Effector memory CD8-positive, alpha-beta T cell (primary cell): ENCODE data around the gene MEGF6.

ENCODE experiments used
- ATAC-seq: fragments of 150-1000 bp; cut with Tn5 transposase; replicated peaks from 2 replicates; pipeline ENCODE4 v1.10.0; 2021; ENCODE audit warnings: mild to moderate bottlenecking, moderate library complexity
- DNase-seq, 3 experiments: peaks; one replicate each; pipeline ENCODE4 v3.0.0; 2021
- H3K27ac Mint-ChIP-seq, 2 donors: one replicate each; pipeline ENCODE4 v1.8.0; 2022; ENCODE audit warnings: mild to moderate bottlenecking in 2 of 2, mixed read lengths in 2 of 2, moderate library complexity in 2 of 2
- H3K27me3 Mint-ChIP-seq, 2 donors: one replicate each; pipeline ENCODE4 v1.8.0; 2022; ENCODE audit warnings: mixed read lengths in 2 of 2
- H3K36me3 Mint-ChIP-seq: one replicate; pipeline ENCODE4 v1.8.0; 2022; ENCODE audit warnings: mild to moderate bottlenecking, moderate library complexity, mixed read lengths; ENCODE audit not compliant: insufficient read depth
- H3K4me1 Mint-ChIP-seq, 2 donors: one replicate each; pipeline ENCODE4 v1.8.0; 2022; ENCODE audit warnings: low read depth in 2 of 2, mixed read lengths in 2 of 2
- H3K4me3 Mint-ChIP-seq, 2 donors: one replicate each; pipeline ENCODE4 v1.8.0; 2022; ENCODE audit warnings: mild to moderate bottlenecking in 2 of 2, mixed read lengths in 2 of 2, moderate library complexity in 2 of 2
- H3K9me3 Mint-ChIP-seq, 2 donors: one replicate each; pipeline ENCODE4 v1.8.0; 2022; ENCODE audit warnings: mixed read lengths in 2 of 2

The MEGF6 gene

GRCh38 chr1:3639397-3639911 lies 28.1 kb upstream of the MEGF6 start:
- H3K36me3 Mint-ChIP-seq = peaks cover 45% of the 10 kb centered on the region
- ATAC-seq = no peak

GRCh38 chr1:3638676-3639075 lies 27.4 kb upstream of the MEGF6 start:
- ATAC-seq = no peak
- no peaks in the 10 kb centered on the region for H3K9me3 Mint-ChIP-seq
- peaks cover 53% of the 10 kb centered on the region for H3K36me3 Mint-ChIP-seq
- DNase-seq = no peak
- peaks cover 0 to 9% of the 10 kb centered on the region in 2 donors for H3K4me1 Mint-ChIP-seq
- H3K27ac Mint-ChIP-seq = no peak overlapping the region
- H3K27me3 Mint-ChIP-seq = no peaks in the 10 kb centered on the region
- no peak overlapping the region for H3K4me3 Mint-ChIP-seq

More at GRCh38 chr1:3639397-3639911, 28.1 kb upstream of the MEGF6 start:
- H3K4me3 Mint-ChIP-seq = no peak overlapping the region
- H3K27ac Mint-ChIP-seq = no peak overlapping the region
- H3K27me3 Mint-ChIP-seq = no peaks in the 10 kb centered on the region
- H3K9me3 Mint-ChIP-seq = no peaks in the 10 kb centered on the region
- H3K4me1 Mint-ChIP-seq = peaks cover 0 to 9% of the 10 kb centered on the region in 2 donors
- DNase-seq = no peak

- Mint-ChIP-seq H3K27ac (no peak overlapping the region), H3K4me1 (peaks cover 0 to 9% of the 10 kb centered on the region in 2 donors), H3K4me3 (no peak overlapping the region), H3K27me3 (no peaks in the 10 kb centered on the region), H3K9me3 (no peaks in the 10 kb centered on the region), H3K36me3 (peaks cover 59% of the 10 kb centered on the region)
- ATAC-seq = no peak
- DNase-seq = no peak
Observed at GRCh38 chr1:3638027-3638426, 26.7 kb upstream of the MEGF6 start.

GRCh38 chr1:3636531-3636930 lies 25.2 kb upstream of the MEGF6 start:
- Mint-ChIP-seq H3K4me1 (peaks cover 0 to 5% of the 10 kb centered on the region in 2 donors), H3K27ac (peak overlapping the region in 1 of 2 donors; percentile 74)

GRCh38 chr1:3636080-3636479 lies 24.8 kb upstream of the MEGF6 start:
- no peak overlapping the region for H3K4me3 Mint-ChIP-seq
- H3K4me1 Mint-ChIP-seq = peaks cover 0 to 4% of the 10 kb centered on the region in 2 donors
- peaks cover 60% of the 10 kb centered on the region for H3K36me3 Mint-ChIP-seq
- H3K9me3 Mint-ChIP-seq = no peaks in the 10 kb centered on the region
- DNase-seq = no peak
- no peaks in the 10 kb centered on the region for H3K27me3 Mint-ChIP-seq
- ATAC-seq = no peak
- peak overlapping the region in 1 of 2 donors; percentile 74 for H3K27ac Mint-ChIP-seq

More at GRCh38 chr1:3636531-3636930, 25.2 kb upstream of the MEGF6 start:
- Mint-ChIP-seq H3K27me3 (no peaks in the 10 kb centered on the region), H3K4me3 (no peak overlapping the region), H3K9me3 (no peaks in the 10 kb centered on the region), H3K36me3 (peaks cover 60% of the 10 kb centered on the region)
- no peak for ATAC-seq
- DNase-seq = no peak

GRCh38 chr1:3634059-3634800 lies 22.9 kb upstream of the MEGF6 start:
- ATAC-seq = no peak
- Mint-ChIP-seq H3K4me1 (peaks cover 3 to 4% of the 10 kb centered on the region in 2 donors), H3K36me3 (peaks cover 70% of the 10 kb centered on the region)

GRCh38 chr1:3633344-3634058 lies 22.2 kb upstream of the MEGF6 start:
- peaks cover 67% of the 10 kb centered on the region for H3K36me3 Mint-ChIP-seq
- peaks cover 3 to 4% of the 10 kb centered on the region in 2 donors for H3K4me1 Mint-ChIP-seq
- H3K27ac Mint-ChIP-seq = peak overlapping the region in 1 of 2 donors; percentile 59
- H3K27me3 Mint-ChIP-seq = no peaks in the 10 kb centered on the region
- no peak overlapping the region for H3K4me3 Mint-ChIP-seq
- ATAC-seq (no peak), DNase-seq (no peak)
- H3K9me3 Mint-ChIP-seq = no peaks in the 10 kb centered on the region

More at GRCh38 chr1:3634059-3634800, 22.9 kb upstream of the MEGF6 start:
- peak overlapping the region; percentile 25 to 59 for H3K27ac Mint-ChIP-seq
- H3K27me3 Mint-ChIP-seq = no peaks in the 10 kb centered on the region
- DNase-seq = no peak
- no peak overlapping the region for H3K4me3 Mint-ChIP-seq
- no peaks in the 10 kb centered on the region for H3K9me3 Mint-ChIP-seq

- ATAC-seq (no peak), DNase-seq (no peak)
- no peak overlapping the region for H3K27ac Mint-ChIP-seq
- no peaks in the 10 kb centered on the region for H3K9me3 Mint-ChIP-seq
- peaks cover 3 to 4% of the 10 kb centered on the region in 2 donors for H3K4me1 Mint-ChIP-seq
- H3K36me3 Mint-ChIP-seq = peaks cover 65% of the 10 kb centered on the region
- no peaks in the 10 kb centered on the region for H3K27me3 Mint-ChIP-seq
- no peak overlapping the region for H3K4me3 Mint-ChIP-seq
Observed at GRCh38 chr1:3632716-3633343, 21.5 kb upstream of the MEGF6 start.

- Mint-ChIP-seq H3K4me1 (peaks cover 3 to 4% of the 10 kb centered on the region in 2 donors), H3K27ac (no peak overlapping the region), H3K4me3 (no peak overlapping the region), H3K27me3 (no peaks in the 10 kb centered on the region), H3K36me3 (peaks cover 66% of the 10 kb centered on the region), H3K9me3 (no peaks in the 10 kb centered on the region)
- DNase-seq (no peak), ATAC-seq (no peak)
Observed at GRCh38 chr1:3632298-3632697, 21.0 kb upstream of the MEGF6 start.

GRCh38 chr1:3631320-3632260 lies 20.3 kb upstream of the MEGF6 start:
- no peak for DNase-seq
- H3K27ac Mint-ChIP-seq = no peak overlapping the region
- H3K36me3 Mint-ChIP-seq = peaks cover 66% of the 10 kb centered on the region

GRCh38 chr1:3630914-3631313 lies 19.6 kb upstream of the MEGF6 start:
- ATAC-seq (no peak), DNase-seq (no peak)
- H3K27me3 Mint-ChIP-seq = no peaks in the 10 kb centered on the region
- peaks cover 65% of the 10 kb centered on the region for H3K36me3 Mint-ChIP-seq
- peaks cover 3 to 5% of the 10 kb centered on the region in 2 donors for H3K4me1 Mint-ChIP-seq
- H3K9me3 Mint-ChIP-seq = no peaks in the 10 kb centered on the region
- H3K27ac Mint-ChIP-seq = no peak overlapping the region
- no peak overlapping the region for H3K4me3 Mint-ChIP-seq

More at GRCh38 chr1:3631320-3632260, 20.3 kb upstream of the MEGF6 start:
- no peak overlapping the region for H3K4me3 Mint-ChIP-seq
- no peaks in the 10 kb centered on the region for H3K27me3 Mint-ChIP-seq
- no peaks in the 10 kb centered on the region for H3K9me3 Mint-ChIP-seq
- peaks cover 0 to 3% of the 10 kb centered on the region in 2 donors for H3K4me1 Mint-ChIP-seq
- ATAC-seq = no peak

GRCh38 chr1:3630161-3630611 lies 18.9 kb upstream of the MEGF6 start:
- Mint-ChIP-seq H3K4me3 (no peak overlapping the region), H3K27me3 (no peaks in the 10 kb centered on the region), H3K9me3 (no peaks in the 10 kb centered on the region), H3K4me1 (peaks cover 3 to 10% of the 10 kb centered on the region in 2 donors), H3K27ac (no peak overlapping the region), H3K36me3 (peaks cover 67% of the 10 kb centered on the region)
- ATAC-seq (no peak), DNase-seq (no peak)
